HUES6 (cell line): ENCODE data around the gene SEL1L.

Source experiments
- H3K27ac ChIP-seq: 2 replicates; pipeline ENCODE4 v1.7.0; 2013; ENCODE audit warnings: low read depth, mild to moderate bottlenecking, low read length, inconsistent platforms
- H3K27me3 ChIP-seq: 2 replicates; pipeline ENCODE4 v1.6.1; 2013; ENCODE audit warnings: low read length; ENCODE audit not compliant: control insufficient read depth, insufficient read depth
- H3K36me3 ChIP-seq: 2 replicates; pipeline ENCODE4 v1.6.1; 2013; ENCODE audit warnings: low read length; ENCODE audit not compliant: control insufficient read depth, insufficient read depth
- H3K4me1 ChIP-seq: 2 replicates; pipeline ENCODE4 v1.6.1; 2013; ENCODE audit warnings: low read length; ENCODE audit not compliant: control insufficient read depth, insufficient read depth
- H3K4me3 ChIP-seq: 2 replicates; pipeline ENCODE4 v1.5.1; 2013; ENCODE audit warnings: low read depth, low read length
- H3K9ac ChIP-seq: one replicate; pipeline ENCODE4 v1.6.1; 2013; ENCODE audit warnings: mild to moderate bottlenecking, low read length
- H3K9me3 ChIP-seq: 2 replicates; pipeline ENCODE4 v1.6.1; 2013; ENCODE audit warnings: low read depth, low read length; ENCODE audit not compliant: control insufficient read depth, insufficient read depth

Gene SEL1L

DNA sequence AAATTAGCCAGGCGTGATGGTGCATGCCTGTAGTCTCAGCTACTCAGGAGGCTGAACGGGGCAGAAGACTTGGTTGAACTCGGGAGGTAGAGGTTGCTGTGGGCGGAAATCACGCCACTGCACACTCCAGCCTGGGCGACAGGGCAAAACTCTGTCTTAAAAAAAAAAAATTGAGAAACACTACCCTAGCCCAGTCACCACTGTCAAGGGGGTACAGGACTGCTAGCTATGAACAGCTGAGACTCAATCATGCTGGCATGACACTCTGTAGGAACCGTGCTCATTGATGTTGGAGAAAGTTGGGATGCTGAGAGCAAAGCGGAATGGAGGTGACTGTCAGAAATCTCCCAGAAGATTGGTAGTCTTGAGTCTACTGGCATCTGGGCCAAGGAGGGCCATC is 75.3 kb downstream of the SEL1L start:
- no peaks in the 10 kb centered on the region for H3K36me3 ChIP-seq
- no peaks in the 10 kb centered on the region for H3K27me3 ChIP-seq
- H3K4me3 ChIP-seq: no peak overlapping the region
- H3K27ac ChIP-seq: no peak overlapping the region
- no peaks in the 10 kb centered on the region for H3K4me1 ChIP-seq
- 0 out of 2 replicates have a peak, but pooled peaks cover 2% of the 10 kb centered on the region for H3K9me3 ChIP-seq
- no peak overlapping the region for H3K9ac ChIP-seq

GRCh38 chr14:81455390-81455789 is 78.3 kb downstream of the SEL1L start:
- no peaks in the 10 kb centered on the region for H3K36me3 ChIP-seq
- H3K9me3 ChIP-seq: no peaks in the 10 kb centered on the region
- H3K4me3 ChIP-seq: no peak overlapping the region
- no peak overlapping the region for H3K27ac ChIP-seq
- H3K9ac ChIP-seq: no peak overlapping the region
- no peaks in the 10 kb centered on the region for H3K27me3 ChIP-seq
- H3K4me1 ChIP-seq: peaks cover 7% of the 10 kb centered on the region

- no peak overlapping the region for H3K27ac ChIP-seq
- H3K4me1 ChIP-seq: peaks cover 14% of the 10 kb centered on the region
- no peaks in the 10 kb centered on the region for H3K9me3 ChIP-seq
- H3K36me3 ChIP-seq: no peaks in the 10 kb centered on the region
- H3K4me3 ChIP-seq: no peak overlapping the region
- H3K9ac ChIP-seq: no peak overlapping the region
- no peaks in the 10 kb centered on the region for H3K27me3 ChIP-seq
Observed at GRCh38 chr14:81454572-81455218, 79.0 kb downstream of the SEL1L start.

GRCh38 chr14:81453166-81453766 is 80.4 kb downstream of the SEL1L start:
- Histone ChIP-seq H3K36me3 (no peaks in the 10 kb centered on the region), H3K4me1 (peaks cover 21% of the 10 kb centered on the region), H3K4me3 (peak overlapping the region; percentile 10), H3K9ac (no peak overlapping the region), H3K27ac (no peak overlapping the region), H3K27me3 (no peaks in the 10 kb centered on the region), H3K9me3 (no peaks in the 10 kb centered on the region)

DNA sequence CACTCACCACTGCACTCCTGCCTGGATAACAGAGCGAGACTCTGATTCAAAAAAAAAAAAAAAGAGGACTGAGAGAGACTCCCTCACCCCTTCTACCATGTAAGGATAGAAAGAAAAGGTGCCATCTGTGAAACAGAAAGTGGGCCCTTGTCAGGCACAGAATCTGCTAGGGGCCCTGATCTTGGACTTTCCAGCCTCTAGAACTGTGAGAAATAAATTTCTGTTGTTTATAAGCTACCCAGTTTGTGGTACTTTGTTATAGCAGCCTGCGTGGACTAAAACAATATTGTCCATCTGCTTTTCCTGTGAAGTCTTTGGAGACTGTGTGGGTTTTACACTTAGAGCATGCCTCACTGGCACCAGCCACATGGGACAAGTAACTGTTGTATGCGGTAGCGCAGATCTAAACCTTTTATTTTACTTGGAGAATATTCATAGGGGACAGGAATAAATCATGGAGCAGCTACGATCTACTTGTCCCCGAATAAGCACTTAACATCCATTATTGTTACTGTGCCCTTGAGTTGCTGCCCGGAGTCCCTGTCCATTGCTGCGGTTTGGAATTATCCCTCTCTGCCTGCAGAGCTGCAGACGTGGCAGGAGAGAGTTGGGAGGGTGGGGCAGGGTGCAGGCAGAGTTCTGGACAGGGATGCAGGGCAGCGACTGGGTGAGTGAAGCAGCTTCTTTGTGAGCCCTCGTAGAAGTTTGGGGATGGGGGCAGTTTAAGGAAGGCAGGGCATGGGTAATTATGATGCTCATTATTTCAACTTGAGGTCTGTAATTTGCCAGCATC is 81.1 kb downstream of the SEL1L start:
- no peaks in the 10 kb centered on the region for H3K36me3 ChIP-seq

DNA sequence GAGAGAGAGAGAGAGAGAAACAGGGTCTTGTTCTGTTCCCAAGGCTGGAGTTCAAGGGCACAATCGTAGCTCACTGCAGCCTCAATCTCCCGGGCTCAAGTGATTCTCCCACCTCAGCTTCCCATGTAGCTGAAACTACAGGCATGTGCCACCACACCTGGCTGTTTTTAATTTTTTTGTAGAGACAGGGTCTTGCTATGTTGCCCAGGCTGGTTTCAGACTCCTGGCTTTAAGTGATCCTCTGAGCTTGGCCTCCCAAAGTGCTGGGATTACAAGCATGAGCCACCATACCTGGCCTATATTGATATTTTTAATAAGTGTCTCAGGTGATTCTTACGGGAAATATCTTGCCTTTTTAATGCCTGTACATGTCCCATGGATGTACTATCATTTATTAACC is 82.7 kb downstream of the SEL1L start:
- Histone ChIP-seq H3K9ac (no peak overlapping the region), H3K4me3 (no peak overlapping the region), H3K4me1 (peaks cover 21% of the 10 kb centered on the region), H3K9me3 (no peaks in the 10 kb centered on the region), H3K27me3 (no peaks in the 10 kb centered on the region), H3K36me3 (no peaks in the 10 kb centered on the region), H3K27ac (no peak overlapping the region)

More for the DNA sequence above, 81.1 kb downstream of the SEL1L start:
- Histone ChIP-seq H3K9me3 (no peaks in the 10 kb centered on the region), H3K27me3 (no peaks in the 10 kb centered on the region), H3K4me3 (peak overlapping the region; percentile 10), H3K27ac (no peak overlapping the region), H3K4me1 (peaks cover 21% of the 10 kb centered on the region), H3K9ac (no peak overlapping the region)

DNA sequence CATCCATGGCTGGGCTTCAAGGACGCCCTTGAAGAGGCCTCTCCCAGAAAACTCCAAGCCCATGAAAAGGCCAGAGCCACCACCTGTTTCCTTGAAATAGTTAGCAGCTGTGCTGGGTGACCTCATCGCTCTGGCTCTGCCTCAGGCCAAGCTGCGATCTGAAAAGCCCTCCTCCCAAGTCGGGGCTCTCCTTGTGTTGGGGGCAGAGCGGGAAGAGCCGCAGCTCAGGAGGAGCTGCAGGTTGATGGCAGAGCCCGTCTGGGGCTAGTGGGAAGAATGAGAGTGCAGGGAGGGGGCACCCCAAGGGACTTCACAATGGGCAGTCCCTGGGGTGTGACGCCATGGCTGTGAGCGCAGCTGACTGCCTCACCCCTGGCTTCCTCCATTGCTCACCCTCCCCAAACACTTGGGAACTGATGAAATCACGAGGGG is 83.5 kb downstream of the SEL1L start:
- Histone ChIP-seq H3K9ac (no peak overlapping the region), H3K27ac (no peak overlapping the region), H3K27me3 (no peaks in the 10 kb centered on the region), H3K4me1 (peaks cover 21% of the 10 kb centered on the region), H3K4me3 (no peak overlapping the region), H3K36me3 (no peaks in the 10 kb centered on the region), H3K9me3 (no peaks in the 10 kb centered on the region)

GRCh38 chr14:81449576-81449975 is 84.1 kb downstream of the SEL1L start:
- no peaks in the 10 kb centered on the region for H3K9me3 ChIP-seq
- H3K27ac ChIP-seq: no peak overlapping the region
- H3K4me3 ChIP-seq: no peak overlapping the region
- H3K4me1 ChIP-seq: peaks cover 21% of the 10 kb centered on the region
- H3K27me3 ChIP-seq: no peaks in the 10 kb centered on the region
- no peaks in the 10 kb centered on the region for H3K36me3 ChIP-seq
- H3K9ac ChIP-seq: no peak overlapping the region

- H3K27me3 ChIP-seq: no peaks in the 10 kb centered on the region
- peaks cover 21% of the 10 kb centered on the region for H3K4me1 ChIP-seq
- H3K9ac ChIP-seq: no peak overlapping the region
- H3K4me3 ChIP-seq: no peak overlapping the region
- no peaks in the 10 kb centered on the region for H3K36me3 ChIP-seq
- no peak overlapping the region for H3K27ac ChIP-seq
- no peaks in the 10 kb centered on the region for H3K9me3 ChIP-seq
Observed at GRCh38 chr14:81449114-81449513, 84.5 kb downstream of the SEL1L start.

DNA sequence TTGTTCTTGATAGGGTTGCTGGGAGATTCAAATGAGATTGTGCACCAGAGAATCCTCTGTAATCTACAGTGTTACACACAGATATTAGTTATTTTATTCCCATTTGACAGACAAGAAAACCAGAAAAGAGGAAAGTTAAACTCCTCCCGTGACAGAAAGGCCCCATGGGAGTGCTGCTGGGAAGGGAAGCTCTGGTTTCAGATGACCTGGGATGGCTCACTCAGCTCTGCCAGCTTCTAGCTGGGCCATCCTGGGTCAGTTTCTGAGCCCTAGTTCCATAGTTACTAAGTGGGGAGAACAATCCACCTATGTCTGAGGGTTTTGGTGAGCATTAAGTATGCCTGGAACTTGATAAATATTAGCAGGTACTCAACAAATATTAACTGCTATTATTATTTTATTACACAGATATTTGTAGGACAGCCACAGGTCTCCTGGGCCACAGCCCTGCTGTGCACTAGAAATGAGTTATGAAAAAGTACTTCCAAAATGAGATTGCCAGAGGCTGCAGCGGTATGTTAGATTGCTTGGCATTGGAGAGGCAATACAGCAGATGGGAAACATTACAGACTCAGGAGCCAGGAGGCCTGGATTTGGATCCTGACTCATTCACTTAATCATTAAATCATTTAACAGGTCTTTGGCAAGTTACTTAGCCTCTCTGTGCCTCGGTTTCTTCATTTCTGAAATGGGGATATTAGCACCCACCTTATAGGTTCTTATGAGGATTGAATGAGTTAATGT is 86.5 kb downstream of the SEL1L start:
- Histone ChIP-seq H3K36me3 (no peaks in the 10 kb centered on the region), H3K27me3 (no peaks in the 10 kb centered on the region), H3K9ac (no peak overlapping the region), H3K27ac (no peak overlapping the region), H3K4me3 (no peak overlapping the region), H3K9me3 (no peaks in the 10 kb centered on the region), H3K4me1 (peaks cover 16% of the 10 kb centered on the region)
